Measurements from ENCODE around the gene PEAR1. TPM values are rescaled to one million over a fixed set of nuclear protein-coding genes. Genes with fewer than 3 reads are reported as not detected.

The PEAR1 gene
- total RNA-seq, 4 donors from 2014 or later, result 4.3 to 11.2 (median 6.0) TPM

DNA sequence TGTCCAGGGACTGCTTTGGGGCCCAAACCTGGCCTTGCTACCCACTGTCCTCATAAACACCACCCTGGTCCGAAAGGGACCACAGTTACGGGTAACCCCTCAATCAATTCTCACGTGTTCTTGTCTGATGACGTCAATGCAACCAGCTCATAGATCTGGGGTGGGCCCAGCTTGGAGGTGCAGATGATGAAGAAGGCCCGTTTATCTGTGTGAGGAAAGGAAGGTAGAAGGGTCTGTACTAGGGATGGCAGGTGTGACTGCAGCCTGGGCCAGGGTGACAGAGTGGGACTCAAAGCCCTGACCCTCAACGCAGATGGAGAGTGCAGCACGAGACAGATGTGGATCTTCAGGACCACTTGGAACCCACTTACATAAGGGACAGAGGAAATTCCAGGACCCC lies 49.1 kb downstream of the PEAR1 start:
- H3K36me3 ChIP-seq, result peaks cover 0 to 99% of the 10 kb centered on the region in 2 donors
- DNase-seq, result no peak
- H3K27me3 ChIP-seq, result no peaks in the 10 kb centered on the region
- TF ChIP-seq POLR2A (IDR thresholded peaks at IDR 0.05), result no peak
- TF ChIP-seq, protein P1, sequence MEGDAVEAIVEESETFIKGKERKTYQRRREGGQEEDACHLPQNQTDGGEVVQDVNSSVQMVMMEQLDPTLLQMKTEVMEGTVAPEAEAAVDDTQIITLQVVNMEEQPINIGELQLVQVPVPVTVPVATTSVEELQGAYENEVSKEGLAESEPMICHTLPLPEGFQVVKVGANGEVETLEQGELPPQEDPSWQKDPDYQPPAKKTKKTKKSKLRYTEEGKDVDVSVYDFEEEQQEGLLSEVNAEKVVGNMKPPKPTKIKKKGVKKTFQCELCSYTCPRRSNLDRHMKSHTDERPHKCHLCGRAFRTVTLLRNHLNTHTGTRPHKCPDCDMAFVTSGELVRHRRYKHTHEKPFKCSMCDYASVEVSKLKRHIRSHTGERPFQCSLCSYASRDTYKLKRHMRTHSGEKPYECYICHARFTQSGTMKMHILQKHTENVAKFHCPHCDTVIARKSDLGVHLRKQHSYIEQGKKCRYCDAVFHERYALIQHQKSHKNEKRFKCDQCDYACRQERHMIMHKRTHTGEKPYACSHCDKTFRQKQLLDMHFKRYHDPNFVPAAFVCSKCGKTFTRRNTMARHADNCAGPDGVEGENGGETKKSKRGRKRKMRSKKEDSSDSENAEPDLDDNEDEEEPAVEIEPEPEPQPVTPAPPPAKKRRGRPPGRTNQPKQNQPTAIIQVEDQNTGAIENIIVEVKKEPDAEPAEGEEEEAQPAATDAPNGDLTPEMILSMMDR (IDR thresholded peaks at IDR 0.05 in 4 of 5, conservative IDR thresholded peaks at IDR 0.05 in 1 of 5), result no peak
- no peaks in the 10 kb centered on the region for H3K9me3 ChIP-seq
- H3K27ac ChIP-seq, result no peak overlapping the region
- in situ Hi-C loops (cut with MboI; ENCODE audit: low sequenced_read_pairs in 4 of 4) (no loop called here), intact Hi-C loops (cut with DNase I; ENCODE audit: low total_unique reads) (no loop called here)
- no peak for ATAC-seq
- H3K4me3 ChIP-seq, result no peak overlapping the region
- H3K4me1 ChIP-seq, result no peaks in the 10 kb centered on the region

DNA sequence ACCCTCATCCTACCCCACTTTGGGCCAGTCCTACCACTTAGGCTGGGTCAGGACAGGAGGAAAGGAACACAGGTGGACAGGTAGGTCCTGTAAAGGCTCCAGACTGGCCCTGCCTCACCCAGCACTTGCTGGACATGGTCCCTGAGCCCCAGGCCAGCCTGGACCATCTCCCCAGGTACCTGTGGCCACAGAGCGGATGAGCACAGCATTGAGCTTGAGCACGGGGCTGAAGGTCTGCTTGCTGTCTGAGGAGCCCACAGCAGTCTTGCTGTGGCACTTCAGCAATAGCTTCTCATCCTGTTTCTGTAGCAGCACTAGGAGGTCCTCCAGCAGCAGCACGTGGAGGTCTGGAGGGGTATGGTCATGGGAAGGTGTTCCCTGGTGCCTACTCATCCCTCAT lies 50.2 kb downstream of the PEAR1 start:
- H3K36me3 ChIP-seq, result peaks cover 0 to 99% of the 10 kb centered on the region in 2 donors
- intact Hi-C loops (cut with DNase I; ENCODE audit: low total_unique reads), result no loop called here

DNA sequence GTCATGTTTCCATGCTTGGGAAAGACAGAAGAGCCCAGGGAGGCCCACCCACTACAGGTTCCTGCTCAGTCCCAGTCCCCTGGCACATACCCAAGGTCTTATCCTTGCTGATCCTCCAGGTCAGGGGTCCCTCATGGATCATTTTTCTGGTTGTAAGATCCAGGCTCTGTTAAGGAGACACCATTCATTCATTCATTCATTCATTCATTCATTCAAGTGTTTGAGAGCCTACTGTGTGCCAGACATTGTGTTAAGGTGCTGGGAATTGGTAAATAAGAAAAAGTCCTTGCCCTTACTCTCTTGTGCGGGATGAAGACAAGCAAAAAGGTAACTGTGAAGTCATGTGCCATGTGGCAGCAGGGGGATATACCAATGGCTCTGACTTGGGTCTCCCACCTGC lies 50.8 kb downstream of the PEAR1 start:
- no peak overlapping the region for H3K27ac ChIP-seq
- H3K4me1 ChIP-seq, result no peaks in the 10 kb centered on the region
- DNase-seq, result no peak
- peaks cover 0 to 99% of the 10 kb centered on the region in 2 donors for H3K36me3 ChIP-seq
- H3K4me3 ChIP-seq, result no peak overlapping the region
- in situ Hi-C loops (cut with MboI; ENCODE audit: low sequenced_read_pairs in 4 of 4) (no loop called here), intact Hi-C loops (cut with DNase I; ENCODE audit: low total_unique reads) (no loop called here)
- no peaks in the 10 kb centered on the region for H3K27me3 ChIP-seq
- no peak for TF ChIP-seq POLR2A (IDR thresholded peaks at IDR 0.05)
- TF ChIP-seq, protein P1 (IDR thresholded peaks at IDR 0.05 in 4 of 5, conservative IDR thresholded peaks at IDR 0.05 in 1 of 5), result no peak
- ATAC-seq, result no peak
- no peaks in the 10 kb centered on the region for H3K9me3 ChIP-seq

More for the DNA sequence above, 50.2 kb downstream of the PEAR1 start:
- no peak for ATAC-seq
- Histone ChIP-seq H3K9me3 (no peaks in the 10 kb centered on the region), H3K4me1 (no peaks in the 10 kb centered on the region), H3K27ac (no peak overlapping the region), H3K27me3 (no peaks in the 10 kb centered on the region), H3K4me3 (no peak overlapping the region)
- no peak for DNase-seq
- in situ Hi-C loops (cut with MboI; ENCODE audit: low sequenced_read_pairs in 4 of 4), result no loop called here
- TF ChIP-seq POLR2A (IDR thresholded peaks at IDR 0.05), result no peak
- TF ChIP-seq, protein P1 (IDR thresholded peaks at IDR 0.05 in 4 of 5, conservative IDR thresholded peaks at IDR 0.05 in 1 of 5), result no peak

DNA sequence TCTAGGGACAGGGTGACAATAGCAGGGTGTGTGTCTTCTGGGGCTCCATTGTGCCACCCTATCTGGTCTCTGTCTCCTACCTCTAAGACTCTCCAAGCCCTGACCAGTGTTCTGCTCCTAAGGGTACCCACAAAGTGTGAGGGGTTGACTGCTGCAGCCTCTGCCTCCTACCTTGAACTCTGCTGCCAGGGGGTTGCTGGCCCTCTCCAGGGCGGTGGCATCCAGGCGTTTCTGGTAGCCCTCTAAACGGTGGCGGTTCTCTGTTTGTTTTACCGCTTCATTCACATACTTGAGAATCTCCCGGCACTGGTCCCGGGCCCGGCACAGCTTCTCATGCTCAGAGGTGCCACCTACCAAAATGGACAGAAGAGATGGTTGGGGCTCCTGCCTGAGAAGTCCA lies 51.3 kb downstream of the PEAR1 start:
- no peaks in the 10 kb centered on the region for H3K27me3 ChIP-seq
- H3K9me3 ChIP-seq, result no peaks in the 10 kb centered on the region
- H3K4me3 ChIP-seq, result no peak overlapping the region
- ATAC-seq, result no peak
- no peak overlapping the region for H3K27ac ChIP-seq
- TF ChIP-seq, protein P1 (IDR thresholded peaks at IDR 0.05 in 4 of 5, conservative IDR thresholded peaks at IDR 0.05 in 1 of 5), result no peak
- TF ChIP-seq POLR2A (IDR thresholded peaks at IDR 0.05), result no peak
- peaks cover 0 to 96% of the 10 kb centered on the region in 2 donors for H3K36me3 ChIP-seq
- intact Hi-C loops (cut with DNase I; ENCODE audit: low total_unique reads) (no loop called here), in situ Hi-C loops (cut with MboI; ENCODE audit: low sequenced_read_pairs in 4 of 4) (no loop called here)
- DNase-seq, result no peak
- no peaks in the 10 kb centered on the region for H3K4me1 ChIP-seq
